HG03575 (cell line): ENCODE results near the gene GYPA.
"Not testable (repeated sequence)": the region's sequence is repeated elsewhere in the genome, so short reads cannot be mapped to it uniquely, and the experiment has no call there.

Experiments
- ATAC-seq: cut with Tn5 transposase; IDR thresholded peaks from one replicate; pipeline ENCODE4 v1.9.1; 2021; ENCODE audit not compliant: unreplicated experiment, insufficient number of reproducible peaks, low FRiP score; ENCODE audit errors: extremely low read depth

Gene GYPA

DNA sequence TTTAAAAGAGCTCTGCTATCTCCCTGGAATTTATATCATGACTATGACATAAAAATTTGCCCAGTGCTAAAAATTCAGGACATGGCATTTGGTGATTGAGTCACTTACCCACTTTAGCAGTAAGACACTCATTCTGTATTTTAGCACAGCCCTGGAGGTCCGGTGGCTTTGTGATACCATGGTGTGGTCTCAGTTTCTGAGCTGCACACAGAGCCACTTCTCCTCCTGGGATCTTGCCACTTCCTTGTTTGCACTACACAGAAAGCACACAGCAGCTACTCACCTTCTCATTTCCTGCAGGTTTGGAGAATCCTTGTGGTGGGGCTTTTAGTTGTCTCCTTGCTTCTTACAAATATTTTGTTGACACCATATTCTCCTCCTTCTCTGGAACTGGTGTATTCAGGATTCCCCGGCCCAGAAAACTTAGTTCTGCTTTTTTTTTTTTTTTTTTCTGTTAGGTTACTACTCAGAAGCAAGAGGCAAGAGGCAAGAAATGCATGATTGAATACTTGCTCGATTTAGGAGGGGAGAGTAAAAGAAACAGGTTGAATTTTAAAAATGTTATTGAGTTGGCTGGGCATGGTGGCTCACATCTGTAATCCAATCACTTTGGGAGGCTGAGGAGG is 80.2 kb downstream of the GYPA start:
- ATAC-seq, result not testable (repeated sequence)
